Posterior cingulate gyrus (tissue), 11 donors: ENCODE measurements around the gene GRK6.
"Not testable (repeated sequence)": the region's sequence is repeated elsewhere in the genome, so short reads cannot be mapped to it uniquely, and the experiment has no call there.

ENCODE experiments used
- DNase-seq, 10 donors: peaks; one replicate each; pipeline versions ENCODE4 v3.0.0 to v3.0.0-alpha.2; 2020 to 2021; ENCODE audit warnings: mixed read lengths in 3 of 10
- intact Hi-C: fragments of 100-400 bp; cut with DNase I; formaldehyde crosslinking; loops from one replicate; pipeline ENCODE4 v1.15.1; 2023

GRK6 gene

DNA sequence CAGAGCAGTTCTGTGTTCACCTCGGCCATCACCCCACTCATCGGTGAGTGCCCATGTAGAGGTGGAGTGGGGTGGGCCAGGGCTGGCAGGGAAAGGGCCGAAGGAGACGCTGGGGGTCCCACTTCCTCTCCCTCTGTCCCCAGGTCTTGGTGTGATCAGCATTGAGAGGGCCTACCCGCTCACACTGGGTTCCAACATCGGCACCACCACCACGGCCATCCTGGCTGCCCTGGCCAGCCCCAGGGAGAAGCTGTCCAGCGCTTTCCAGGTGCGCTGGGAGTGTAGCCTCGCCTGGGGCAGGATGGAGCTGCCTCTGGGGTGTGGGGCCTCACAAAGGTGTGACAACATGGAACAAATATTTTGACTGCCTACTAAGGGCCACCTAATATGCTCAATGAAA, 29.7 kb upstream of the GRK6 start:
- intact Hi-C loops: no loop called here

DNA sequence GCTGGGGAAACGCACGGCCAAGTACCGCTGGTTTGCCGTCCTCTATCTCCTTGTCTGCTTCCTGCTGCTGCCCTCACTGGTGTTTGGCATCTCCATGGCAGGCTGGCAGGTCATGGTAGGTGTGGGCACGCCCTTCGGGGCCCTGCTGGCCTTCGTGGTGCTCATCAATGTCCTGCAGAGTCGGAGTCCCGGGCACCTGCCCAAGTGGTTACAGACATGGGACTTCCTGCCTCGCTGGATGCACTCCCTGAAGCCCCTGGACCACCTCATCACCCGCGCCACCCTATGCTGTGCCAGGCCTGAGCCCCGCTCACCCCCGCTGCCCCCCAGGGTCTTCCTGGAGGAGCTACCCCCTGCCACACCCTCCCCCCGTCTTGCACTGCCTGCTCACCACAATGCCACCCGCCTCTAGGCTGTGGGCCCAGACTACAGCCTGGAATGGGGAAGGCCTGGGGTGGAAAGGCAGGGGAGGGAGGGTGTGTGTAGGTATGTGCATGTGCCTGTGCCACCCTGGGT, 28.5 kb upstream of the GRK6 start:
- intact Hi-C loops: no loop called here
- DNase-seq: no peak

More for the DNA sequence above, 29.7 kb upstream of the GRK6 start:
- DNase-seq: no peak

DNA sequence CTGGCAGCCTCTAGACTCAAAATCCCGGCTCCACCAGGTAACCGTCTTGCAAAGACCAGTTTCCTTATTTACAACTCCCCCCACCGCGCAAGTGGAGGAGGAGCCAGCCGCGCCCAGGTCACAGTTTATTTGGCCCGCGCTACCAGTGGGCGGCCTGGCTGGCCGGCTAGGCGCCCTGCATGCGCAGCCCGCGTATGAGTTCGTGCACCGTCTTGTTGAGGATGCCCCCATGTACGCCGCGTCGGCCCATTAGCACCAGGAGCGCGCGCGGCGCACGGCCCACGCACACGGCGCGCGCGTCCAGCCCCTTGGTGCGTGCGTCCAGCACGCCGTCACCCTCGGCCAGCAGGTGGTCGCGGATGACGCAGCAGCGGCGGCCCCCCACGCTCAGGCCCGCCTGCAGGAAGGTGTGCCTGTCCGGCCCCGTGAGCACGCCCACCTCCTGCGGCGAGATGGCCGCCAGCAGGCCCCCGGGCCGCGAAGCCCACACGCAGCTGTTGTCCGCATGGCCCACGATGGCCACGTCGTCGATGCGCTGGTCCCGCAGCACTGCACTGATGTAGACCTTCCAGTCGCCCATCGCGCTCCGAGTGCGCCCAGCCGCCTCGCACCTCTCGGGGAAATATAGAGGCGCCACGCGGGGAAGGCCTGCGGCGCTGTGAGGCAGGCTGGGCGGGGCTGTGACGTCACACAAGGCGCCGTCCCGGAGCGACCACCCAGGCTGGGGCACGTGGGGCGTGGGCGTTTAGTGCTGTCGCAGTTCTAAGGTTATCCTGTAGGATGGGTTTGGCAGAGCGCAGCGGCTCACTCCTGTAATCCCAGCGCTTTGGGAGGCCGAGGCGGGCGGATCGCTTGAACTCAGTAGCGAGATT, 26.2 kb upstream of the GRK6 start, which contains the start of gene PFN3:
PFN3 (minus strand) TSS at position 665 of the 872 bp plus-strand sequence; CDS start at position 580, 85 bp downstream.
- peak in 2 of 10 donors; percentile 76 to 79 for DNase-seq
- intact Hi-C loops: loop anchor here (5.0 kb wide), 1 partner anchor 97 kb away; the partner anchor contains the start of gene PDLIM7

- peak in 9 of 10 donors; percentile 23 to 94 (median 64) for DNase-seq
- intact Hi-C loops: loop anchor here (2.0 to 5.0 kb wide), 2 partner anchors 44 to 95 kb away; partner anchors contain the start of genes PDLIM7 and PRR7
Observed at GRCh38 chr5:177402271-177403043, 24.0 kb upstream of the GRK6 start.

- intact Hi-C loops: loop anchor here (2.0 to 5.0 kb wide), 2 partner anchors 44 to 94 kb away; partner anchors contain the start of genes PDLIM7 and PRR7
Observed at GRCh38 chr5:177403102-177403791, 23.2 kb upstream of the GRK6 start.

DNA sequence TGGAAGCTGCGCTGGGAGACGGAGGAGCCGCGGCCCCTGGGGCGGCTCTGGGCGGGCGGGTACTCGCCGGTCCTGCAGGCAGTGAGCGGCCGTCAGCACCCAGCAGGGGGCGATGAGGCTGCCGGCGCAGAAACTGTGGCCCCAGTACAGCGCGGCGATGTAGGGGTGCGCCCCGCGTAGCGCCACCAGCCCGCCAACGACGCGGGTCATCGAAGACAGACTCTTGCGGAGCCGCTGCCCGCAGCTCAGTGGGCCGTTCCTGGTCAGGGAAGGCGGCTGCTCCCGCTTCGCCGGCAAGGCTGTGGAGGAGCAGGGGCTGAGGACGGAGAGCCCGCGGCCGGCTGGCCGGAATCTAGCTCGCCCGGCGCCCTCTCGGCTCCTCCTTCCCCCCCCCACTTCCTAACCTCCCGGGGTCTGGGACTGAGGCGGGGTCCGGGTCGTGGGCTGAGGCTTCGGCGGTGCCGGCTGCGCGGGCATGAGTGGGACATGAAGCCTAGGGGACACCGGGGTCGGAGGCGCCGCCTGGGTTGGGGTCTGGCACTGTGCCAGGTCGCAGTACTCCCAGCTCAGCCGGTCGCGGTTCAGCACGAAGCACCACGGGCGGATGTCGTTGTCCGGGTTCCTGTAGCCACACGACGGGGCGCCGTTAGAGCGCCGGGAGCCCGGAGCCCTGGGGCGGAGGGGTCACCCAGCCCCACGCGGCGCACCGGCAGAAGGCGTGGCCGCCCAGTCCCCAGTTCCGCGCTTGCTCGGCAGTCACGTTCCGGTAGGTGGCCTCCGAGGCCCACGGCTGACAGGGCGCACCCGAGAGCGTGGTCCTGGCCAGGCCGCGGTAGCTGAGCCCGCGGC, 22.5 kb upstream of the GRK6 start:
- intact Hi-C loops: loop anchor here (1.0 to 5.0 kb wide), 4 partner anchors 23 to 93 kb away; partner anchors contain the start of genes GRK6, PDLIM7 and PRR7
- DNase-seq: peak; percentile 59 to 96 (median 76)

More at GRCh38 chr5:177403102-177403791, 23.2 kb upstream of the GRK6 start:
- DNase-seq: peak in 3 of 10 donors; percentile 35 to 82 (median 76)

GRCh38 chr5:177404641-177405179, 21.8 kb upstream of the GRK6 start:
- DNase-seq: peak in 1 of 10 donors; percentile 81
- intact Hi-C loops: loop anchor here (1.0 to 5.0 kb wide), 3 partner anchors 22 to 93 kb away; partner anchors contain the start of genes GRK6 and PDLIM7

- no peak for DNase-seq
- intact Hi-C loops: loop anchor here (2.0 kb wide), 1 partner anchor 21 kb away; the partner anchor contains the start of gene GRK6
Observed at GRCh38 chr5:177405312-177405711, 21.2 kb upstream of the GRK6 start.

DNA sequence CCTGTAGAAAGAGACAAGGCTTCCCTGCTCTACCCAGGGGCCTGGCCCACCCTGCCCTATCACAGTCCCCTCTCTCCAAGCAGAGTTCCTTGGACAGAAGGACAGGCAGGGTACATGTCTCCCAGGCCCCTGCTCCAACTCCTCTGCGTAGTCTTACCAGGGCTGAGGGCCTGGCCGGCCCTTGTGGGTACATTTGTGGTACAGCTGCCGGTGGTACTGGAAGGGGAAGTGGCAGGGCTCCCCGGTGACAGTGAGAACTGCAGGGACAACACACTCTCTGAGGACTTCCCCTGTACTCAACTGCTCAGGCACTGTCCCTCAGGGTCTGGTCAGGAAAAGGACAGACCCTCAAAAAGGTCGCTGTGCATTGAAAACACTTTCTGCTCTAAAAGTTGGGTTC, 20.7 kb upstream of the GRK6 start:
- DNase-seq: peak in 1 of 10 donors; percentile 80
- intact Hi-C loops: loop anchor here (2.0 kb wide), 1 partner anchor 21 kb away; the partner anchor contains the start of gene GRK6

DNA sequence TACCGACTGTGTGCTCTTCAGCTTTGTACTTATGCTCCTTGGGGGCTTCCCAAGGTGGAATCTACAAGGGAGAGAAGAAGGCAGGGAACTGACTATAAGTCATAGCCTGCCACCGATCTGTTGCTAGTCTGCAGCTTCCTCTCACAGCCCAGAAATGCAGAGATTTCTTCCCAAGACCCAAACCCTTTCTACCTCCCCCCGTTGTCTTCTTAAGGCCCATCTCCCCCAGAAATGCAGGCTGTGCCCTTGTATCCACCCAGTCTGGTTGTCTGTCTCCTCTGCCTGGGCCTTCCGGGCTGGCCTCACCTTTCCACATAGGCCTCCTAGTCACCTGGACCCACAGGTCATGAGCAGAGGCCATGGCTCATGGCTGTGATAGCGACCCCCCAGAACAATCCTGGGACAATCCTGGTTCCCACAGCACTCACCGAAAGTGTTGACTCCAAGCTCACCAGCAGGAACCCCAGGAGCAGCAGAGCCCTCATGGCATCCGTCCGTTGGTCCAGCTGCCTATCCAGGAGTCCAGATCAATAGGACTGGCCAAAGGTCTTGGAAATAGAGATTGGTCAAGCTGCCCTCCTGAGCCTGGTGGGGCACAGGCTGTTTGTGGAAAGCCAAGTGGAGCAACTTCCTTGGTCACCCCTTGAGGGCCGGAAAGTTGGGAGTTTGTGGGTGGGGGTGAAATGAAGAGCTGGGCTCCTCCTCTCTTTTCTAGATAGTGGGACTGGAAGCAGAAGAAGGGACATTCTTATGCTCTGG, 17.3 kb upstream of the GRK6 start, which contains the start of gene F12:
F12 (minus strand) TSS at position 522 of the 759 bp plus-strand sequence; CDS start at position 485, 37 bp downstream.
- DNase-seq: peak in 1 of 10 donors; percentile 77
- intact Hi-C loops: no loop called here

GRCh38 chr5:177410575-177410974, 15.9 kb upstream of the GRK6 start:
- intact Hi-C loops: no loop called here
- DNase-seq: no peak

- intact Hi-C loops: no loop called here
- no peak for DNase-seq
Observed at GRCh38 chr5:177412603-177413233, 13.8 kb upstream of the GRK6 start.

DNA sequence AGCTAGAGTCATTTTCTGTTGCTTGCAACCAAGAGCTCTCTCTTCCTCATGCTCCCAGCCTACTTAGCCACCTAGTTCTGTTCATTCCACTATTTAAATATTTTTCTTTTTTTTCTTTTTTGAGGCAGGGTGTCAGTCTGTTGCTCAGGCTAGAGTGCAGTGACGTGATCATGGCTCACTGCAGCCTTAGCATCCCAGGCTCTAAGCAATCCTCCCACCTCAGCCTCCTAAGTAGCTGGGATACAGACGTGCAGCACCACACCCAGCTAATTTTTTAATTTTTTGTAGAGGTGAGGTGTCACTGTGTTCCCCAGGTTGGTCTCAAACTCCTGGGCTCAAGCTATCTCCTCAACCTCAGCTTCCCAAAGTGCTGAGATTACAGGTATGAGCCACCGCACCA, 12.0 kb upstream of the GRK6 start:
- no peak for DNase-seq
- intact Hi-C loops: no loop called here

DNA sequence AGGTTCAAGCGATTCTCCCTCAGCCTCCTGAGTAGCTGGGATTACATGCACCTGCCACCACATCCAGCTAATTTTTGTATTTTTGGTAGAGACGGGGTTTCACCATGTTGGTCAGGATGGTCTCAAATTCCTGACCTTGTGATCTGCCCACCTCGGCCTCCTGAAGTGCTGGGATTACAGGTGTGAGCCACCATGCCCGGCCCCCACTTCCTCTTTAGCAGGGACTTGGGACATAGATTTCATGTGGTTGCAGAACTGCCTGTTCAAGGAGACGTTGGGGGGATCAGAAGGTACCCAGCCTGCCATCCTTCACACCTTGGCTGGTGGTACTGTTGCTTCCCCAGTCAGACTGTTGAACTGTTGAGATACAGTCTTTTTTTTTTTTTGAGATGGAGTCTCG, 9.4 kb upstream of the GRK6 start:
- intact Hi-C loops, DNase-seq: not testable (repeated sequence)

GRCh38 chr5:177419046-177419445, 7.4 kb upstream of the GRK6 start:
- intact Hi-C loops: no loop called here
- DNase-seq: no peak

DNA sequence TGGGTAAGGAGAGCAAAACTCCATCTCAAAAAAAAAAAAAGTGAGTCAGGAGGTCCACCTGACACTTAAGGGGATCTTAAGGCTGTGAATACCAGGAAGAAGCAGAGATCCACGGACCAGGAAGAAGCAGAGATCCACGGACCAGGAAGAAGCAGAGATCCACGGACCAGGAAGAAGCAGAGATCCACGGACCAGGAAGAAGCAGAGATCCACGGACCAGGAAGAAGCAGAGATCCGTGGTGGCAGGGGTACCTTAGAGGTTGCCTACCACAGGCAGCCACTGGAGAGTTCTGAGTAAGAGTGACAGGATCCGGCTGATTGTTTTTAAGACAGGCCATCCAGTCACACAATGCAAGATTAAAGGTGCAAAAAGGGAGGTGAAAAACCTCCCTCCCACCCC, 6.0 kb upstream of the GRK6 start:
- not testable (repeated sequence) for DNase-seq

More for the DNA sequence above, 6.0 kb upstream of the GRK6 start:
- intact Hi-C loops: not testable (repeated sequence)
